NCI-H226 (cell line): ENCODE results near the gene UGT2B28.
"Not testable (repeated sequence)": the region's sequence is repeated elsewhere in the genome, so short reads cannot be mapped to it uniquely, and the experiment has no call there.

Source experiments
- DNase-seq: peaks from one replicate; pipeline ENCODE4 v3.0.0-alpha.2; 2015

The UGT2B28 gene

GRCh38 chr4:69343558-69344420 is 63.5 kb downstream of the UGT2B28 start:
- not testable (repeated sequence) for DNase-seq
